ENCODE measurements around the gene KHNYN. TPM values are rescaled to one million over a fixed set of nuclear protein-coding genes. Genes with fewer than 3 reads are reported as not detected.

KHNYN gene
- total RNA-seq, 2 experiments from 2014 or later, result 62.5 to 62.9 TPM

DNA sequence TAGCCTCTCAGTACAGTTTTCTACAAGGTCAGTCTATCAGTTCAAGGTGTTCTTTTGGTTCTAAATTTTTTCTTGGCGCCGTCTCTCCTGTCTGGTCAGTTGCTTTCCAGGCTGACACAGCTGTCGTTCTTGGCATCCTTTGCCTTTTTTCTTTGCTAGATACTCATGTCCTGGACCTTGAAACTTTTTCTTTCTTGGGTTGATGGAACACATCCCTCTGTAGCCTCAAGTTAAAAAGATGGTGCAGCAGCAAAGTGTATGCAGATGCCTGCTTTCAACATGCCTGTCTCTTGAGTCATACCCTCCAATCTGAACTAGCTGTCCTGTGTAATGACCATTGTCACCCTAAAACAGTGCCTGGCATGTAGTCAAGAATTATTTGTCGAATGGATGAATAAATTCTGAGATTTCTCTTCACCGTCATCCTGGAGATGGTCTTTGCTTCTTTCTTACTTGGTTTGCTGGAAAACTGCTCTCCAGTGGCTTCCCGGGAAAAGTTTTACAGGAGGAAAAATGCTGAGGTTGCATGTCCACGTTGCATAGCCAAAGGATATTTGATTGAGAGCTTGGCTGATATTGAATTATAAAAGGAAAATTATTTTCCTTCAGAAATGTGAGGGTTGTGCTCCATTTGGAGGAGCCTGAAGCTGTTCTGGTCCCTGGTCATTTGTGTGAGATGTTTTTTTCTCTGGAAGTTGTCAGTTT, 26.3 kb upstream of the KHNYN start:
- ChIA-PET POLR2A (no interaction called here), CTCF (interaction anchor here (1.1 to 1.7 kb wide), 4 partner anchors 28 to 70 kb away, joined by 3 to 6 read pairs (median 4); no protein-coding TSS in a partner anchor)
- Mint-ChIP-seq H3K9me3 (no peaks in the 10 kb centered on the region), H3K4me3 (no peak overlapping the region), H3K27ac (no peak overlapping the region), H3K27me3 (peaks cover 14% of the 10 kb centered on the region), H3K36me3 (no peaks in the 10 kb centered on the region), H3K4me1 (ENCODE audit: low read depth) (peaks cover 7% of the 10 kb centered on the region)
- intact Hi-C loops (cut with micrococcal nuclease), result no loop called here
- no peak for DNase-seq

DNA sequence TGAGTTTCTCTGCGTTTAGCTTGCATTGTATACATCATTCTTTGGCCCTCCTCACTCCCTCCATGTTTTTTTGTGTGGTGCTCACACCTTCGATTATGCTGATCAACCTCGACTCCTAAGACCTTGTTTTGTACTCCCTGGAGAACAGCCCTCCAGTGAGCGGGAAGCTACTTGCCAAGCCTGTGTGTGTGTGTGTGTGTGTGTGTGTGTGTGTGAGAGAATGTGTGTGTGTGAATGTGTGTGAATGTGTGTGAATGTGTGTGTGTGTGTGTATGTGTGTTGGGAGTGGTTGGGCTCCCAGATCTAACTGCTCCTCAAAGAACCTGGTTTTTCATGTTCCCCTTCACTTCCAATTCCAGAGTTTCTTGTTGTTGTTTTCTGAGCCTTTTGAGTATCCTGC, 24.9 kb upstream of the KHNYN start:
- Mint-ChIP-seq H3K36me3 (no peaks in the 10 kb centered on the region), H3K27ac (no peak overlapping the region), H3K4me1 (ENCODE audit: low read depth) (no peaks in the 10 kb centered on the region), H3K27me3 (peaks cover 10% of the 10 kb centered on the region), H3K9me3 (no peaks in the 10 kb centered on the region), H3K4me3 (no peak overlapping the region)
- DNase-seq, result no peak
- ChIA-PET POLR2A (no interaction called here), CTCF (interaction anchor here (1.1 to 3.0 kb wide), 4 partner anchors 14 to 39 kb away, joined by 3 to 10 read pairs (median 4); no protein-coding TSS in a partner anchor)
- intact Hi-C loops (cut with micrococcal nuclease), result no loop called here

DNA sequence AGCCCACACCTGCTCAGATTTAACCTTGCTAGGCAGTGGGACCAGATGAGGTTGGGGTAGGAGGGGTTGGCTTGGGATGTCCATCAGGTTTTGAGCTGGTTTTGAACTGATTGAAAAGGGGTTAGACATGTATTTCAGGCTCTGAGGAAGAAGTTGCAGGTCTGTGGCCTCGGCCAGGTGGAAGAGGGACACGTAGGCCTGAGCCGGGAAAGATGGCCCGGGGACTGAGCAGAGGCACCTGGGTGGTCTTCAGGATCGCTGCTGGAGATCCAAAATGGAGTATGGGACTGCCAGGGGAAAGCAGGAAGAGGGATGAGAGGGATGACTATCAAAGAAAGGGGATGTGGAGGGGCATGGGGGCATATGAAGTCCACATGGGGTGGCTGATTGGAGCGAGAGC, 23.3 kb upstream of the KHNYN start:
- no peak for DNase-seq
- Mint-ChIP-seq H3K36me3 (no peaks in the 10 kb centered on the region), H3K9me3 (no peaks in the 10 kb centered on the region), H3K27me3 (peaks cover 11% of the 10 kb centered on the region), H3K27ac (no peak overlapping the region), H3K4me3 (no peak overlapping the region), H3K4me1 (ENCODE audit: low read depth) (no peaks in the 10 kb centered on the region)
- ChIA-PET CTCF (interaction anchor here (1.9 to 3.0 kb wide), 3 partner anchors 25 to 73 kb away, joined by 6 to 11 read pairs (median 10); no protein-coding TSS in a partner anchor), POLR2A (no interaction called here)
- intact Hi-C loops (cut with micrococcal nuclease), result no loop called here

DNA sequence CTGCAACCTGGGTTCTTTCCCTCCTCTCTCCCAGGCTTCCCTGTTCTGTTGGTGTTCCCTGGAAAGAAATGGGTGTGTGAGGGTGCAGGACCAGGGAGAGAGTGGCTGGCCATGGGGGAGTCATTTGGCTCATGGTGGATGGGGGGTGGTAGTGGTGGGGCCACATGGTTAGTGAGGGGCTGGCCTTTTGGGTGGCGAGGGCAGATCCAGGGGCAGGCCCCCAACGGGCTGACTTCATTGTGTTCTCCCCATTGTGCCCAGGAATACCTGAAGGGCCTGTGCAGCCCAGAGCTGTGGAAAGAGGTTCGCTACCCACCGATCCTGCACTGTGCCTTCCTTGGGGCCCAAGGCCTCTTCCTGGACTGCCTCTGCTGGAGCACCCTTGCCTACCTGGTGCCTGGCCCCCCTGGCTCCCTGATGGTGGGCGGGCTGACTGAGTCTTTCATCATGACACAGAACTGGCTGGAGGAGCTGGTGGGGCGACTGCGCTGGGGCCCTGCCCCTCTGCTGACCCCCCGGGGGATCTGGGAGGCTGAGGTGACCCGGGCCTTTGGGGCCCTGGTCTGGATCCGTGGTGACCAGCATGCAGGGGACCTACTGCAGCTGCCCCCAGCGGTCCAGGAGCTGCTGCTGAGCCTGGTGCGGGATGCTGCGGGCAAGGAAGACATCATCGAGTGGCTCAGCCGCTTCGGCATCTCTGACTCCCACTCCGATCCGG, 22.0 kb upstream of the KHNYN start:
- POLR2A ChIA-PET, result no interaction called here
- no peak for DNase-seq
- intact Hi-C loops (cut with micrococcal nuclease), result no loop called here
- CTCF ChIA-PET, result interaction anchor here (1.9 to 3.0 kb wide), 3 partner anchors 23 to 74 kb away, joined by 6 to 11 read pairs (median 10); no protein-coding TSS in a partner anchor
- no peaks in the 10 kb centered on the region for H3K9me3 Mint-ChIP-seq
- no peak overlapping the region for H3K27ac Mint-ChIP-seq
- no peaks in the 10 kb centered on the region for H3K36me3 Mint-ChIP-seq
- H3K27me3 Mint-ChIP-seq, result peaks cover 11% of the 10 kb centered on the region
- H3K4me3 Mint-ChIP-seq, result no peak overlapping the region
- H3K4me1 Mint-ChIP-seq (ENCODE audit: low read depth), result no peaks in the 10 kb centered on the region

DNA sequence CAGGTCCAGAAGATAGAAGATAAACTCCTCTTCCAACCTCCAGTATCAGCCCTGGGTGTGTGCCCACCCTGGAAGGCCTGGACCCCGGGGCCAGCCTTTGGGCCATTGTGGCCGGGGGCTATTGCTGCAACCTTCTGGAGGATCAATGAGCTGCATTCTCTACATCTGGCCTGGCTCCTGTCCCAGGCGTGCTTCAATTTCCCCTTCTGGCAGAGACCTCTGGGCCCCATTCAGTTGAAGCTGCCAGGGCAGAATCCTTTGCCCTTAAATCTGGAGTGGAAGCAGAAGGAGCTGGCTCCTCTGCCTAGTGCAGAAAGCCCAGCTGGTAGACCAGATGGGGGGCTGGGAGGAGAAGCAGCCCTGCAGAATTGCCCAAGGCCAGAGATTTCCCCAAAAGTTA, 21.0 kb upstream of the KHNYN start:
- ChIA-PET CTCF (interaction anchor here (0.7 to 3.9 kb wide), 8 partner anchors 13 to 101 kb away, joined by 3 to 27 read pairs (median 4); partner anchors contain the start of genes CIDEB and RIPK3), POLR2A (interaction anchor here (0.5 kb wide), 1 partner anchor 72 kb away, joined by 3 read pairs; no protein-coding TSS in a partner anchor)
- Mint-ChIP-seq H3K9me3 (no peaks in the 10 kb centered on the region), H3K36me3 (no peaks in the 10 kb centered on the region), H3K4me1 (ENCODE audit: low read depth) (no peaks in the 10 kb centered on the region), H3K4me3 (no peak overlapping the region), H3K27ac (no peak overlapping the region), H3K27me3 (peaks cover 3% of the 10 kb centered on the region)
- intact Hi-C loops (cut with micrococcal nuclease), result no loop called here
- DNase-seq, result no peak

DNA sequence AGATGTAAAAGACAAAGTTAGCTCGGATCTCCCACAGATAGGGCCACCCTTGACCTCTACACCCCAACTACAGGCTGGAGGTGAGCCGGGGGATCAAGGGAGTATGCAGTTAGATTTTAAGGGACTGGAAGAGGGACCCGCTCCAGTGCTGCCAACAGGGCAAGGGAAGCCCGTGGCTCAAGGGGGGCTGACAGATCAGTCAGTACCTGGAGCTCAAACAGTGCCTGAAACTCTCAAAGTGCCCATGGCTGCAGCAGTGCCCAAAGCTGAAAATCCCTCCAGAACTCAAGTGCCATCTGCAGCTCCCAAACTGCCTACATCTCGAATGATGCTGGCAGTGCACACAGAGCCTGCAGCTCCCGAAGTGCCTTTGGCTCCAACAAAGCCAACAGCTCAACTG, 20.6 kb upstream of the KHNYN start:
- H3K27me3 Mint-ChIP-seq, result peaks cover 3% of the 10 kb centered on the region
- no peak overlapping the region for H3K27ac Mint-ChIP-seq
- H3K4me1 Mint-ChIP-seq (ENCODE audit: low read depth), result no peaks in the 10 kb centered on the region
- no peak overlapping the region for H3K4me3 Mint-ChIP-seq
- no peaks in the 10 kb centered on the region for H3K9me3 Mint-ChIP-seq
- no peak for DNase-seq
- no peaks in the 10 kb centered on the region for H3K36me3 Mint-ChIP-seq
- ChIA-PET CTCF (interaction anchor here (0.7 to 3.9 kb wide), 9 partner anchors 9 to 101 kb away, joined by 3 to 27 read pairs (median 4); partner anchors contain the start of genes CIDEB and RIPK3), POLR2A (interaction anchor here (0.5 kb wide), 1 partner anchor 73 kb away, joined by 3 read pairs; no protein-coding TSS in a partner anchor)
- intact Hi-C loops (cut with micrococcal nuclease), result no loop called here

DNA sequence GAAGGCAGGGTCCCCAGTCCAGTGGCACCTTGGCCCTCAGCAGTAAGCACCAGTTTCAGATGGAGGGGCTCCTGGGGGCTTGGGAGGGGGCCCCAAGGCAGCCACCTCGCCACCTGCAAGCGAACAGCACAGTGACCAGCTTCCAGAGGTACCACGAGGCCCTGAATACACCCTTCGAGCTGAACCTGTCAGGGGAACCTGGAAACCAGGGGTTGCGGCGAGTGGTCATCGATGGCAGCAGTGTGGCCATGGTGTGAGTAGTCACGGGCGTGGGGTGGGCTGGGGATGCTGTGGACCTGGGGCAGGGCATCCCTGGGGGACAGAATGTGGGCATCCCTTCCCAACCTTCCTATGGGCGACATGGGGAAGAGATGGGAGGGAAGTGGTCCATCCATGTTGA, 19.8 kb upstream of the KHNYN start:
- Mint-ChIP-seq H3K9me3 (no peaks in the 10 kb centered on the region), H3K4me1 (ENCODE audit: low read depth) (no peaks in the 10 kb centered on the region), H3K27ac (no peak overlapping the region), H3K27me3 (peaks cover 3% of the 10 kb centered on the region), H3K4me3 (no peak overlapping the region), H3K36me3 (no peaks in the 10 kb centered on the region)
- POLR2A ChIA-PET, result no interaction called here
- intact Hi-C loops (cut with micrococcal nuclease), result no loop called here
- no peak for DNase-seq
- CTCF ChIA-PET, result interaction anchor here (1.0 to 3.9 kb wide), 6 partner anchors 9 to 102 kb away, joined by 3 to 27 read pairs (median 4); partner anchors contain the start of gene CIDEB

DNA sequence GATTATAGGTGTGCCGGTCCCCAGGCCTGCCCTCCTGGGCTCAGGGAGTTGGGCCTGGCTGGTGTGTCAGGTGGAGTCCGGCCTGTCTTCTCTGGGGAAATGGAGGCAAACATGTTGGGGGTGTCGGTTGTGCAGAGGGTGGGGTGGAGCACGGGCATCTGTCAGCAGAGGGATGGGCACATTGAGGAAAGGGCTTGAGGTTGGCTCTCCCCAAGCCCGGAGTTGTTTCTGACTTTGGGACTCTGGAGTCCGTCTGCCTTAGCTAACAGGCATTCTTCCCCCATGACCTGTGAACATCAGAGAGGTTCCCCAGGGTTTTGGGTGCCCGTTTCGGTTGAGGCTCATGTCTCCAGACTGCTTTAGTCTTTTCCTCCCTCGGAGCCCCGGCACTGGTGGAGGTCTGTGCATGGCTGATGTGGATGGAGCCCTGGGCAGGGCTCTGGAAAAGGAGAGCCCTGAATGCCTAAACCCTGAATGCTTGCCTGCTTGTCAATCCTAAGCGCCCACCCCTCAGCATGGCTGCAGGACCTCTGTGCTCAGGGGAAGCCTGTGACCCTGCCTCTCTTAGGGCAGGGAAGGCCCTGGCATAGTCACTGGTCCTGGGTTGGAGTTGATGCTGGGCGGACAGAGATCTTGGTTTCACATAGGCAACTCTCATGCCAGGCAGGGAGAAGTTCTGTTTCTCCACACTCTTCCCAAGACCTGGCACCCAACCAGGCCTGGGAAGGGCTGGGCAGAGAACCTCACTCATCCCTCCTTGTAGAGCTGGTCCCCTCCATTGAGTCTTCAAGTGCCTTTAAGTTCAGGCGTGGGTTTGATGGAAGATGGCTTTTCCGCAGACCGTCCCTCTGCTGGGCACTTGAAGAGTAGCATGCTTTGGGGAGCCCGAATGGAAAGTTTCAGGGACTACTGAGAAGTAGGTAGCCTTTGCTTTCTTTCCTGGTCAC, 18.0 kb upstream of the KHNYN start:
- H3K36me3 Mint-ChIP-seq, result no peaks in the 10 kb centered on the region
- H3K4me1 Mint-ChIP-seq (ENCODE audit: low read depth), result no peaks in the 10 kb centered on the region
- no peaks in the 10 kb centered on the region for H3K9me3 Mint-ChIP-seq
- ChIA-PET CTCF (interaction anchor here (0.8 to 3.9 kb wide), 6 partner anchors 14 to 100 kb away, joined by 3 to 27 read pairs (median 5); partner anchors contain the start of gene LTB4R), POLR2A (no interaction called here)
- peak; percentile 45 for DNase-seq
- peaks cover 1% of the 10 kb centered on the region for H3K27me3 Mint-ChIP-seq
- no peak overlapping the region for H3K4me3 Mint-ChIP-seq
- no peak overlapping the region for H3K27ac Mint-ChIP-seq
- intact Hi-C loops (cut with micrococcal nuclease), result loop anchor here (2.0 kb wide), 1 partner anchor 19 kb away; no protein-coding TSS in a partner anchor

DNA sequence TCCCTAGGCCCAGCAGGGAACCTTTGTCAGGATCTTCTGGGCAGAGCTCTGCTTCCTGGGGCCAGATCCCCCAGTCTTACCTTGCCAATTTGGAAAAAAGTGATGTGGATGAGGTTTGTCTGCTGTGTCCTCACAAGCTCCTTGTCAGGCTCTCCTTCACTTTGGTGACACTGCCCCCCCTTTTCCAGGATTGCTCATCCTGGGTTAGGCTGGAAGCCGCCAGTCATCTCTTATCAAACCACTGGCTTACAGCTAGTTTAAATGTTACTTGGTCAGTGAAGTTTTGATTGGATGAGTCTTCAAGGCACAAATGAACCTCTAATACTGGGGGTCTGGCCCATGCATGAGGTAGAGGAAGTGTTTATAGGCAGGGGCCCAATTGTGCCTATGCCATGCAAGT, 15.7 kb upstream of the KHNYN start:
- Mint-ChIP-seq H3K4me3 (no peak overlapping the region), H3K27me3 (peaks cover 6% of the 10 kb centered on the region), H3K9me3 (no peaks in the 10 kb centered on the region), H3K4me1 (ENCODE audit: low read depth) (no peaks in the 10 kb centered on the region), H3K27ac (no peak overlapping the region), H3K36me3 (no peaks in the 10 kb centered on the region)
- CTCF ChIA-PET, result interaction anchor here (0.6 to 2.1 kb wide), 5 partner anchors 10 to 248 kb away, joined by 3 to 17 read pairs (median 5); no protein-coding TSS in a partner anchor
- DNase-seq, result no peak
- intact Hi-C loops (cut with micrococcal nuclease), result no loop called here
- POLR2A ChIA-PET, result no interaction called here

DNA sequence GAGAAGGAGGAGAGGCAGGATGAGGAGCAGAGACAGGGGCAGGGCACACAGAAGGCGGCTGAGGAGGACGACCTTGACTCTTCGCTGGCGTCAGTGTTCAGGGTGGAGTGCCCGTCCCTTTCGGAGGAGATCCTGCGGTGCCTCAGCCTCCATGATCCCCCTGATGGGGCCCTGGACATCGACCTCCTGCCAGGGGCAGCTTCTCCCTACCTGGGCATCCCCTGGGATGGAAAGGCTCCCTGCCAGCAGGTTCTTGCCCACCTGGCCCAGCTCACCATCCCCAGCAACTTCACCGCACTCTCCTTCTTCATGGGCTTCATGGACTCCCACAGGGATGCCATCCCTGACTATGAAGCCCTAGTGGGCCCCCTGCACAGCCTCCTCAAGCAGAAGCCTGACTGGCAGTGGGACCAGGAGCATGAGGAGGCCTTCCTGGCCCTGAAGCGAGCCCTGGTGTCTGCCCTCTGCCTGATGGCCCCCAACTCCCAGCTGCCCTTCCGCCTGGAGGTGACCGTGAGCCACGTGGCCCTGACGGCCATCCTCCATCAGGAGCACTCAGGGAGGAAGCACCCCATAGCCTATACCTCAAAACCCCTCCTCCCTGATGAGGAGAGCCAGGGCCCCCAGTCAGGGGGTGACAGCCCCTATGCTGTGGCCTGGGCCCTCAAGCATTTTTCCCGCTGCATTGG, 14.9 kb upstream of the KHNYN start:
- H3K4me1 Mint-ChIP-seq (ENCODE audit: low read depth), result no peaks in the 10 kb centered on the region
- intact Hi-C loops (cut with micrococcal nuclease), result no loop called here
- no peaks in the 10 kb centered on the region for H3K36me3 Mint-ChIP-seq
- POLR2A ChIA-PET, result no interaction called here
- CTCF ChIA-PET, result interaction anchor here (1.1 to 2.1 kb wide), 2 partner anchors 16 to 17 kb away, joined by 4 to 17 read pairs; no protein-coding TSS in a partner anchor
- no peak overlapping the region for H3K4me3 Mint-ChIP-seq
- H3K9me3 Mint-ChIP-seq, result no peaks in the 10 kb centered on the region
- no peak for DNase-seq
- peaks cover 7% of the 10 kb centered on the region for H3K27me3 Mint-ChIP-seq
- H3K27ac Mint-ChIP-seq, result no peak overlapping the region
